NCI-H510A (cell line): ENCODE results near the gene DTX2.
"Not testable (repeated sequence)": the region's sequence is repeated elsewhere in the genome, so short reads cannot be mapped to it uniquely, and the experiment has no call there.

Experiments
- DNase-seq: peaks from one replicate; lab custom pipeline; 2025; lab: John Stamatoyannopoulos, UW

The DTX2 gene

DNA sequence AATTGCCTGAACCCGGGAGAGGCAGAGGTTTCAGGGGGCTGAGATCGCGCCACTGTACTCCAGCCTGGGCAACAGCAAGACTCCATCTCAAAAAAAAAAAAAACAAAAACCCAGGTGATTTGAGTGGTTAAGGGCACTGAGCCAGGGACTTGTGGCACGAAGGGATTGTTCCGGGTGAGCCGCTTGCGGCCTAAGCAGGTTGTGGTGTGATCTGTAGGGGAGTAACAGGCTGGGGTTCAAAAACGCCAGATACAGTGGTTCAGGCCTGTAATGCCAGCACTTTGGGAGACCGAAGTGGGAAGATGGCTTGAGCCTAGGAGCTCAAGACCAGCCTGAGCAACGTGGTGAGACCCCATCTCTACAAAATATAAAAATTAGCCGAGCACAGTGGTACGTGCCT is 17.7 kb upstream of the DTX2 start:
- DNase-seq, result not testable (repeated sequence)

- not testable (repeated sequence) for DNase-seq
Measured at GRCh38 chr7:76445577-76446008, 15.9 kb upstream of the DTX2 start.

GRCh38 chr7:76457017-76457416 is 4.5 kb upstream of the DTX2 start:
- DNase-seq, result not testable (repeated sequence)

DNA sequence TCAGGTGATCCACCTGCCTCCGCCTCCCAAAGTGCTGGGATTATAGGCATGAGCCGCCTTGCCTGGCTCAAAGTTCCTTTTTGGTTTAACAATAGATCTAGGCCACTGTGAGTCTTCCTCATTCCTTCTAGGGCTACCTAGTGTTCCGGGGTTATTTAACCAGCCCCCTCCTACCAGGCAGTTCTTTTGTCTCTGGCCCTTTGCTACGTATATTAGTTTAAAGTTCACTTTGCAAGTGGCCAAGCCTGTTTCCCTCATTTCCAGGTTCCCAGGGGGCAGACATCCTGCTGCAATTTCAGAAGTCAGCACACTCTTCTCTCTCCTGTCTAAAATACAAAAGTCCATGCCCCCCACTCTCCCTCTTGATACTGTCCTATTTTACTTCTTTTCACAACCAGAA is 3.0 kb upstream of the DTX2 start:
- not testable (repeated sequence) for DNase-seq

DNA sequence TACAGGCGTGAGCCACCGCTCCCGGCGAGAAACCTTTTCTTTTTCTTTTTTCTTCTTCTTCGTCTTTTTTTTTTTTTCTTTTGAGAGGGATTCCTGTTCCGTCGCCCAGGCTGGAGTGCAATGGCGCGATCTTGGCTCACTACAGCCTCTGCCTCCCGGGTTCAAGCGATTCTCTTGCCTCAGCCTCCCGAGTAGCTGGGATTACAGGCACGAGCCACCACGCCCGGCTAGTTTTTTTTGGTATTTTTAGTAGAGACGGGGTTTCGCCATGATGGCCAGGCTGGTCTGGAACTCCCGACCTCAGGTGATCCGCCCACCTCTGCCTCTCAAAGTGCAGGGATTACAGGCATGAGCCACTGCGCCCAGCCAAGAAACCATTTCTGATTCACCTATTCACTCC is 742 bp upstream of the DTX2 start:
- DNase-seq, result not testable (repeated sequence)

- not testable (repeated sequence) for DNase-seq
Measured at GRCh38 chr7:76462271-76462882, 868 bp downstream of the DTX2 start.

DNA sequence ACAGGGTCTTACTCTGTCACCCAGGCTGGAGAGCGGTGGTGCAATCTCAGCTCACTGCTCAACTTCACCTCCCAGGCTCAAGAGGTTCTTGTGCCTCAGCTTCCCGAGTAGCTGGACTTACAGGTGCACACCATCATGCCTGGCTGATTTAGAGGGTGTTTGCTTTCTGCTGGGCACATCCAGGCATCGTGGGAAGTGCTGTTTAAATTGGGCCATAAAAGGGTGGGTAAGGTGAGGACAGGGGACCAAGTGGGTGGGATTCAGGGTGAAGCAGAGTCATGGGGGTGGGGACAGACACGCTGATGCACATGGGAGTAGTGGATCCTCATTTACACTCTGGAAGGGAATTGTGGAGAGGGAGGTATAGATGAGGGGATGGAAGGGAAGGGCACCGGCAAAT is 3.5 kb downstream of the DTX2 start:
- DNase-seq, result not testable (repeated sequence)

- not testable (repeated sequence) for DNase-seq
Measured at GRCh38 chr7:76465950-76466349, 4.4 kb downstream of the DTX2 start.

DNA sequence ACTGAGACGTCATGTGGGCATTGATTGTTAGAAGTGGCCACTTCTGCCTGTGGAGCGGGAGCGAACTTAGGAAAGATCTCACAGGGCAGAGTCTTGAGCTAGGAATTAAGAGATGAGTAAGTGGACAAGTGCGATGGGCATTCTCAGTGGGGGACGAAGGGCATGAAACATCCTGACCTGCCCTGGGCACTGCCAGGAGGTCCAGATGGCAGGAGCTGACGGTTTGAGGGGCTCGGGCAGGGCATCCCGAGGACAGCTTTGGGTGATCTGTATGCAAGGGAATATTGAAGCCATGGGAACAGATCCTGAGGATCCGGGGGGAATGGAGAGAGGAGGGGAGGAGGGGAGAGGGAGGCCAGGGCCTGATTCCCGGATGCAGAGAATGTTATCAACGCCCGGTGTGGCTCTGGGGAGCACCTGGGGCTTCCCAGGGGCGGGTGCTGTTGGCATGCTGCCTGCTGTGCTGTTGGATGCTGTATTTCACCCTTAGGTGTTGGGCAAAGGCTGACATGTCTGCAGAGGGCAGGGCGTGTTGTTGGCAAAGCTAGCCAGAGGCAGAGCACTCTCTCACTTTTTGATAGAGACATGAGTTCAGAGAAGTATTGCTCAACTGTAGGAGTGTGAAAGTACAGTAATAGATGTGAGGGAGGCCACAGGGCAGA is 6.4 kb downstream of the DTX2 start:
- DNase-seq, result not testable (repeated sequence)

DNA sequence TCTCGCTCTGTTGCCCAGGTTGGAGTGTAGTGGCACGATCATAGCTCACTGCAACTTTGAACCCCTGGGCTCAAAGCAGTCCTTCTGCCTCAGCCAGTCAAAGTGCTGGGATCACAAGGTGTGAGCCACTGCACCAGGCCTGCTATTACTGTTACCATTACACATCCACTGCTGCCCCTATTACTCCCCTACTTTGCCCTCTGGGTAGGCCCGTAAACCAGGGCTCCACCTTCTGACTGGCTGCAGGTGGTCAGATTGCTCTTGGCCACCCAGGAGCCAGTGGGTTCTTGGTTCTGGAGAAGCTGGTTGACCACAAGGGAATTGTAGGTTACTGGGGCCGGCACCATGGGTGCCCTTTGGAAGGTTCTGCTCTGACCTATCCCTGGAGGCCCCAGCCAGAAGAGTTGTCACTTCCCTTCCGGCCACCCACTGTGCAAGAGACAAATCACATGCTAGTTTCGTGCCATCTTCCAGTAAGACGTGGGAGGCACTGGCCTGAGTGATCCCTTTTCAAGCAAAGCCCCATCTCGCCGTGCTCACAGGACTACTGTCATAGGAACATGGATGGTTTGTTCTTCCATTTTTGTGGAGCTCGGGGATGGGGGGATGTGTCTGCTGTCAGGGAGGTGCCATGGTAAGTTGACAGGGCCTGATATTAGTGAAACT is 10.2 kb downstream of the DTX2 start:
- not testable (repeated sequence) for DNase-seq

DNA sequence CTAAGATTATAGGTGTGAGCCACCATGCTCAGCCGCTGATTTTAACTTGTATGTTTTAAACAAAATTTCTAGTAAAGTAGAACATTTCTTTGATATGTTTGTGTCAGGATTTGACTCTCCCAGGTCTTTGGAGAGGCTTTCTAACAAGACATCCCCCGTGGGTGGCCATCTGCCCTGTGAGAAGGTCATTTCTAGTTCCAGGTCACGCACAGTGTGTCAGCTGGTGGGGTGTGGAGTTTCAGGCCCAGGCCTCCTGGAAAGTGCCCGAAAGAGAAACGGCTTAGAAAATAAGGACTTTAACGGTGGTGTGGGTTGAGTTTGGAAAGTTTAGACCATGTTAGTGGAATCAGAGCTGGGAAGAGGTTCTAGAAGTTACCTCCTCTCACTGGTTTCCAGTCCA is 11.6 kb downstream of the DTX2 start:
- DNase-seq, result not testable (repeated sequence)

GRCh38 chr7:76476280-76476679 is 14.8 kb downstream of the DTX2 start:
- DNase-seq, result not testable (repeated sequence)

GRCh38 chr7:76476742-76477474 is 15.4 kb downstream of the DTX2 start:
- DNase-seq, result not testable (repeated sequence)

DNA sequence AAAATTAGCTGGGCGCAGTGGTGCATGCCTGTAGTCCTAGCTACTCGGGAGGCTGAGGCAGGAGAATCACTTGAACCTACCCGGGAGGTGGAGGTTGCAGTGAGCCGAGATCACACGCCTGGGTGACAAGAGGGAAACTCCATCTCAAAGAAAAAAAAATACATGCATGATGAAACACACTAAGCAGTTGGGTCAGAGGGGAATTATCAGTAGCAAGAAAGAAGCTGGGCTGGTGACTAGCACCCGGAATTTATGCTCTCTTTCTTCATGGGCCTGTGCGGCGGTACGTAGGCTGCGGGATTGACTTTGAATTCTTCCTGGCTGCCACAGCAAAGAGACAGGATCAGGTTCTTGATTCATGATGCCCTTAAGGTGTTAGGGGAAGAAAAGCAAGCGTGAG is 18.1 kb downstream of the DTX2 start:
- not testable (repeated sequence) for DNase-seq

DNA sequence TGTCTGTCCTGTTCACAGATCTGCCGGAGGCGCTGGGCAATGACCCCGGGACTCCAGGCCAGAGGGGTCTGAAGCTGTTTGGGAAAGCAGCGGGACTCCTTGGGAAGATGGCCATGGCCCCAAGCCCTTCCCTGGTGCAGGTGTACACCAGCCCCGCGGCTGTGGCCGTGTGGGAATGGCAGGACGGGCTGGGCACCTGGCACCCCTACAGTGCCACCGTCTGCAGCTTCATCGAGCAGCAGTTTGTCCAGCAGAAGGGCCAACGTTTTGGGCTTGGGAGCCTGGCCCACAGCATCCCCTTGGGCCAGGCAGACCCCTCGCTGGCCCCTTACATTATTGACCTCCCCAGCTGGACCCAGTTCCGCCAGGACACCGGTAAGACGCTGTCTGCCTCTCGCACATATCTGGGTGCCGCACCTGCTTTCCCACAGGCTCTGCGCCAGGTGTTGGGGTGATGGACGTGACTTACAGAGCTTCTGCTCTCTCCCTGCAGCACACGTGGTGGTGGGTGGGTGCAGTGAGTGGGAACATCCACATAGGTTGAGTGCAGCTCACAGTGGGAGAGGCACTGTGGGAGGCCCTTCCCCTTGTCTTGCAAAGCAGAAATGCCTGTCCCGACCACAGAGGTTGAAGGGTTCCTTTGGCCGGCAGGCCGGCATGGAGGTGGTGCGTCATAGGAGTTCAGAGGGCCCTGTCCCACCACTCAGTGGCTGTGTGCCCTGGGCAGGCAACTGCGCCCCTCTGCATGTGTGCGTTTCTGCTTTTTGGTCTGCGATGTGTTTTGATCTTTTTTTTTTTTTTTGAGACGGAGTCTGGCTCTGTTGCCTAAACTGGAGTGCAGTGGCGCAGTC is 19.1 kb downstream of the DTX2 start:
- not testable (repeated sequence) for DNase-seq

DNA sequence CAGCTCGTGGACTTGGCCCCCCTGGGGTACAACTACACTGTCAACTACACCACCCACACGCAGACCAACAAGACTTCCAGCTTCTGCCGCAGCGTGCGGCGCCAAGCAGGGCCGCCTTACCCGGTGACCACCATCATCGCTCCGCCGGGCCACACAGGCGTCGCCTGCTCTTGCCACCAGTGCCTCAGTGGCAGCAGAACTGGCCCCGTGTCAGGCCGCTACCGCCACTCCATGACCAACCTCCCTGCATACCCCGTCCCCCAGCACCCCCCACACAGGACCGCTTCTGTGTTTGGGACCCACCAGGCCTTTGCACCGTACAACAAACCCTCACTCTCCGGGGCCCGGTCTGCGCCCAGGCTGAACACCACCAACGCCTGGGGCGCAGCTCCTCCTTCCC is 21.2 kb downstream of the DTX2 start:
- DNase-seq, result not testable (repeated sequence)

DNA sequence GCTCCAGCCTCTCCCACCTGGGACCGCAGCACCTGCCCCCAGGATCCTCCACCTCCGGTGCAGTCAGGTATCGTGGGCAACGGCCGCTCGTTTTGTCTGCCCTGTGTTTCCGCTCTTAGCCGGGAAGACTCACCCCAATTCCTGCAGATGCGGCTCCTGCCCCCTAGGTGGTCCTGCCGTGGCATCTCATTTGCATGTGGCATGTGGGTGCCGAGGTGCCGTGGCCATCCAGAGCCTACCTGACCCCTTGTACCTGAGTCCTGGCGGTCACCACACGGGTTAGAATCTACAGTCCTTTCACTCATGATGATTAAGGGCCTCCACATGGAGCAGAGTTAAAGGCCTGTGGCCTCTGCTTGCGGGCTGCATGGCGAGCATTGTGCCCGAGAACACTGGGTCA is 21.6 kb downstream of the DTX2 start:
- DNase-seq, result not testable (repeated sequence)

- DNase-seq, result not testable (repeated sequence)
Measured at GRCh38 chr7:76484456-76484855, 22.9 kb downstream of the DTX2 start.

GRCh38 chr7:76485822-76486610 is 24.5 kb downstream of the DTX2 start:
- DNase-seq, result not testable (repeated sequence)

GRCh38 chr7:76486618-76487017 is 25.1 kb downstream of the DTX2 start:
- DNase-seq, result not testable (repeated sequence)

DNA sequence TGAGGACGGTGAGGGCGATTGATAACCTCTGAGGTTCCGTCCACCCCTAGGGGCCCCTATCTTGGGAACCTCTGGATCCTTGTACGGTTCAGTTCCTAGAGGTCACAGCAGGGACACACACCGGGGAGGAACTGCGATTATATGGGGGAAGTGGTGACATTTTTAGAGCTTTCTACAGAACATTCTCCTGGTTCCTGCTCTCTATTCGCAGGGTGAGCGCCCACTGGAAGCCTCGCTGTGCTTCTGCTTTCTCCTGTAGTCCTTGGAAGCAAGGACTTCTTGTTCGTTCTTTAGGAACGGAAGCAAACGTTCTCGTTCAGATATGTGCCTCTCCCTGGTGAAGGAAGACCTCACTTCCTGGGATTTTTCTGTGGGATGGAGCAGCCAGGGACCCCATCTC is 26.5 kb downstream of the DTX2 start:
- not testable (repeated sequence) for DNase-seq
